GM12874 (cell line): ENCODE results near the gene ZFHX3.

ENCODE experiments used
- CTCF ChIP-seq: IDR thresholded peaks from 2 replicates; pipeline ENCODE4 v1.5.1; 2011; ENCODE audit warnings: low read depth, mild to moderate bottlenecking, control low read depth, low read length, moderate library complexity; ENCODE audit not compliant: insufficient read depth

ZFHX3 gene

GRCh38 chr16:72910875-72911274 is 137.1 kb downstream of the ZFHX3 start:
- no peak for TF ChIP-seq CTCF

GRCh38 chr16:72910381-72910780 is 137.5 kb downstream of the ZFHX3 start:
- no peak for TF ChIP-seq CTCF

- TF ChIP-seq CTCF: no peak
Observed at GRCh38 chr16:72909196-72909595, 138.7 kb downstream of the ZFHX3 start.

GRCh38 chr16:72908362-72909167 is 139.4 kb downstream of the ZFHX3 start:
- TF ChIP-seq CTCF: no peak

- TF ChIP-seq CTCF: no peak
Observed at GRCh38 chr16:72905581-72905980, 142.3 kb downstream of the ZFHX3 start.

- no peak for TF ChIP-seq CTCF
Observed at GRCh38 chr16:72903176-72903575, 144.8 kb downstream of the ZFHX3 start.

- TF ChIP-seq CTCF: no peak
Observed at GRCh38 chr16:72902206-72902605, 145.7 kb downstream of the ZFHX3 start.
